ENCODE results near the gene RAP1GAP.
A peak's percentile ranks its signal among the peaks of the same experiment; 100 is the strongest.

The RAP1GAP gene

GRCh38 chr1:21669258-21670058, at the start of gene RAP1GAP:
Gene RAP1GAP, minus strand, starts transcription at chr1:21669357. Its CDS starts 49,325 bp downstream, at chr1:21620032.
- in situ Hi-C loops (cut with HindIII; ENCODE audit: low pct_ligation_motif_present, low pct_unique_long_range_greater_than_20kb, low sequenced_read_pairs) = no loop called here
- peak; percentile 19 for DNase-seq

- in situ Hi-C loops (cut with HindIII; ENCODE audit: low pct_ligation_motif_present, low pct_unique_long_range_greater_than_20kb, low sequenced_read_pairs) = no loop called here
- no peak for DNase-seq
Measured at GRCh38 chr1:21716169-21716568, 47.0 kb upstream of the RAP1GAP start.

GRCh38 chr1:21707891-21708290, 38.7 kb upstream of the RAP1GAP start:
- in situ Hi-C loops (cut with HindIII; ENCODE audit: low pct_ligation_motif_present, low pct_unique_long_range_greater_than_20kb, low sequenced_read_pairs) = no loop called here
- DNase-seq = no peak

- in situ Hi-C loops (cut with HindIII; ENCODE audit: low pct_ligation_motif_present, low pct_unique_long_range_greater_than_20kb, low sequenced_read_pairs) = no loop called here
- DNase-seq = no peak
Measured at GRCh38 chr1:21707086-21707840, 38.1 kb upstream of the RAP1GAP start.

GRCh38 chr1:21706151-21706835, 37.1 kb upstream of the RAP1GAP start:
- DNase-seq = no peak
- in situ Hi-C loops (cut with HindIII; ENCODE audit: low pct_ligation_motif_present, low pct_unique_long_range_greater_than_20kb, low sequenced_read_pairs) = no loop called here

- no peak for DNase-seq
- in situ Hi-C loops (cut with HindIII; ENCODE audit: low pct_ligation_motif_present, low pct_unique_long_range_greater_than_20kb, low sequenced_read_pairs) = no loop called here
Measured at GRCh38 chr1:21705303-21705980, 36.3 kb upstream of the RAP1GAP start.

GRCh38 chr1:21704145-21704544, 35.0 kb upstream of the RAP1GAP start:
- in situ Hi-C loops (cut with HindIII; ENCODE audit: low pct_ligation_motif_present, low pct_unique_long_range_greater_than_20kb, low sequenced_read_pairs) = no loop called here
- DNase-seq = no peak

- DNase-seq = peak; percentile 41
- in situ Hi-C loops (cut with HindIII; ENCODE audit: low pct_ligation_motif_present, low pct_unique_long_range_greater_than_20kb, low sequenced_read_pairs) = no loop called here
Measured at GRCh38 chr1:21703318-21703963, 34.3 kb upstream of the RAP1GAP start.

- in situ Hi-C loops (cut with HindIII; ENCODE audit: low pct_ligation_motif_present, low pct_unique_long_range_greater_than_20kb, low sequenced_read_pairs) = no loop called here
Measured at GRCh38 chr1:21702780-21703179, 33.6 kb upstream of the RAP1GAP start.

GRCh38 chr1:21701401-21701800, 32.2 kb upstream of the RAP1GAP start:
- in situ Hi-C loops (cut with HindIII; ENCODE audit: low pct_ligation_motif_present, low pct_unique_long_range_greater_than_20kb, low sequenced_read_pairs) = no loop called here
- no peak for DNase-seq

More at GRCh38 chr1:21702780-21703179, 33.6 kb upstream of the RAP1GAP start:
- DNase-seq = no peak

- in situ Hi-C loops (cut with HindIII; ENCODE audit: low pct_ligation_motif_present, low pct_unique_long_range_greater_than_20kb, low sequenced_read_pairs) = no loop called here
- DNase-seq = no peak
Measured at GRCh38 chr1:21700094-21700493, 30.9 kb upstream of the RAP1GAP start.

- in situ Hi-C loops (cut with HindIII; ENCODE audit: low pct_ligation_motif_present, low pct_unique_long_range_greater_than_20kb, low sequenced_read_pairs) = no loop called here
- no peak for DNase-seq
Measured at GRCh38 chr1:21696931-21697330, 27.8 kb upstream of the RAP1GAP start.

- no peak for DNase-seq
- in situ Hi-C loops (cut with HindIII; ENCODE audit: low pct_ligation_motif_present, low pct_unique_long_range_greater_than_20kb, low sequenced_read_pairs) = no loop called here
Measured at GRCh38 chr1:21693732-21694131, 24.6 kb upstream of the RAP1GAP start.

- DNase-seq = no peak
- in situ Hi-C loops (cut with HindIII; ENCODE audit: low pct_ligation_motif_present, low pct_unique_long_range_greater_than_20kb, low sequenced_read_pairs) = no loop called here
Measured at GRCh38 chr1:21691739-21692138, 22.6 kb upstream of the RAP1GAP start.

- DNase-seq = no peak
- in situ Hi-C loops (cut with HindIII; ENCODE audit: low pct_ligation_motif_present, low pct_unique_long_range_greater_than_20kb, low sequenced_read_pairs) = no loop called here
Measured at GRCh38 chr1:21689661-21690372, 20.7 kb upstream of the RAP1GAP start.

GRCh38 chr1:21687081-21687529, 17.9 kb upstream of the RAP1GAP start:
- in situ Hi-C loops (cut with HindIII; ENCODE audit: low pct_ligation_motif_present, low pct_unique_long_range_greater_than_20kb, low sequenced_read_pairs) = no loop called here

GRCh38 chr1:21685946-21686678, 17.0 kb upstream of the RAP1GAP start:
- DNase-seq = no peak

More at GRCh38 chr1:21687081-21687529, 17.9 kb upstream of the RAP1GAP start:
- no peak for DNase-seq

More at GRCh38 chr1:21685946-21686678, 17.0 kb upstream of the RAP1GAP start:
- in situ Hi-C loops (cut with HindIII; ENCODE audit: low pct_ligation_motif_present, low pct_unique_long_range_greater_than_20kb, low sequenced_read_pairs) = no loop called here
